CD14-positive monocyte (primary cell): Measurements from ENCODE around the gene KCTD21. TPM values are rescaled to one million over a fixed set of nuclear protein-coding genes. Genes with fewer than 3 reads are reported as not detected.

Experiments
- DNase-seq, 3 donors: peaks; one replicate each; pipeline ENCODE4 v3.0.0-alpha.2; 2011 to 2022
- H2AFZ ChIP-seq: 2 replicates; pipeline ENCODE4 v1.6.0; 2012; ENCODE audit warnings: mild to moderate bottlenecking, low read depth, low read length, inconsistent platforms; ENCODE audit not compliant: insufficient read depth, poor library complexity, severe bottlenecking
- H3K27ac ChIP-seq, 2 donors: 1 replicate in 1 of 2; 2 replicates in 1 of 2; pipeline ENCODE4 v1.5.1; 2012 to 2013; ENCODE audit warnings: low read length in 2 of 2, control low read depth in 1 of 2, inconsistent platforms in 1 of 2, low read depth in 1 of 2, mild to moderate bottlenecking in 1 of 2
- H3K27me3 ChIP-seq, 2 donors: one replicate each; pipeline versions ENCODE4 v1.6.0 to v1.6.1; 2011 to 2013; ENCODE audit warnings: low read length in 2 of 2; ENCODE audit not compliant: control insufficient read depth in 2 of 2, insufficient read depth in 2 of 2
- H3K36me3 ChIP-seq, 2 donors: replicated peaks in 1 of 2; 1 replicate in 1 of 2; 2 replicates in 1 of 2; pipeline versions ENCODE4 v1.5.1 to v1.6.1; 2012 to 2013; ENCODE audit warnings: low read length in 2 of 2, control low read depth in 1 of 2, inconsistent platforms in 1 of 2, mild to moderate bottlenecking in 1 of 2; ENCODE audit not compliant: insufficient read depth in 2 of 2, control insufficient read depth in 1 of 2
- H3K4me1 ChIP-seq, 2 donors: 1 replicate in 1 of 2; 2 replicates in 1 of 2; pipeline versions ENCODE4 v1.5.1 to v1.6.1; 2012 to 2013; ENCODE audit warnings: low read length in 2 of 2, control low read depth in 1 of 2, inconsistent platforms in 1 of 2, mild to moderate bottlenecking in 1 of 2, moderate library complexity in 1 of 2; ENCODE audit not compliant: insufficient read depth in 2 of 2, control insufficient read depth in 1 of 2
- H3K4me2 ChIP-seq: replicated peaks from 2 replicates; pipeline ENCODE3; 2012; ENCODE audit warnings: low read length, moderate library complexity, mild to moderate bottlenecking; ENCODE audit not compliant: poor library complexity, severe bottlenecking; ENCODE audit errors: extremely low read depth
- H3K4me3 ChIP-seq, 3 experiments: fragments of 200-600 bp in 1 of 3; sonication (generic) in 1 of 3; replicated peaks in 1 of 3; 1 replicate in 2 of 3; 2 replicates in 1 of 3; pipeline ENCODE4 v1.5.1; 2011 to 2013; ENCODE audit warnings: low read length in 3 of 3, mild to moderate bottlenecking in 3 of 3, control low read depth in 2 of 3, low read depth in 2 of 3, inconsistent platforms in 1 of 3, moderate library complexity in 1 of 3
- H3K79me2 ChIP-seq: 2 replicates; pipeline ENCODE4 v1.6.0; 2012; ENCODE audit warnings: mild to moderate bottlenecking, control low read depth, inconsistent platforms, low read length, moderate library complexity; ENCODE audit not compliant: insufficient read depth
- H3K9ac ChIP-seq: 2 replicates; pipeline ENCODE4 v1.6.0; 2017; ENCODE audit warnings: low read length, mild to moderate bottlenecking; ENCODE audit not compliant: insufficient read depth, poor library complexity, severe bottlenecking
- H3K9me3 ChIP-seq, 2 donors: replicated peaks in 1 of 2; 1 replicate in 1 of 2; 2 replicates in 1 of 2; pipeline versions ENCODE4 v1.5.1 to v1.6.1; 2012 to 2013; ENCODE audit warnings: low read length in 2 of 2, control low read depth in 1 of 2; ENCODE audit not compliant: control insufficient read depth in 1 of 2, insufficient read depth in 1 of 2
- H4K20me1 ChIP-seq: 2 replicates; pipeline ENCODE4 v1.6.0; 2012; ENCODE audit warnings: mild to moderate bottlenecking, low read length, control low read depth, moderate library complexity; ENCODE audit not compliant: insufficient read depth
- H3K27ac Mint-ChIP-seq, 7 donors: one replicate each; pipeline ENCODE4 v1.8.0; 2020; ENCODE audit warnings: mild to moderate bottlenecking in 7 of 7, mixed read lengths in 7 of 7, moderate library complexity in 6 of 7, inconsistent platforms in 2 of 7
- H3K27me3 Mint-ChIP-seq, 3 donors: one replicate each; pipeline ENCODE4 v1.8.0; 2021 to 2022; ENCODE audit warnings: low read depth in 3 of 3, mild to moderate bottlenecking in 3 of 3, mixed read lengths in 3 of 3, moderate library complexity in 3 of 3, inconsistent platforms in 1 of 3
- H3K36me3 Mint-ChIP-seq, 2 donors: one replicate each; pipeline ENCODE4 v1.8.0; 2020; ENCODE audit warnings: mixed read lengths in 2 of 2, inconsistent platforms in 1 of 2, mild to moderate bottlenecking in 1 of 2
- H3K4me1 Mint-ChIP-seq: one replicate; pipeline ENCODE4 v1.8.0; 2020; ENCODE audit warnings: mild to moderate bottlenecking, mixed read lengths
- H3K4me3 Mint-ChIP-seq, 2 donors: one replicate each; pipeline ENCODE4 v1.8.0; 2020; ENCODE audit warnings: mild to moderate bottlenecking in 2 of 2, mixed read lengths in 2 of 2, moderate library complexity in 1 of 2
- H3K9me3 Mint-ChIP-seq, 7 donors: one replicate each; pipeline ENCODE4 v1.8.0; 2020 to 2022; ENCODE audit warnings: mixed read lengths in 7 of 7, mild to moderate bottlenecking in 6 of 7, moderate library complexity in 6 of 7, inconsistent platforms in 2 of 7
- CTCF ChIP-seq: fragments of 200-600 bp; IDR thresholded peaks from one replicate; pipeline ENCODE4 v1.8.0; 2022; ENCODE audit warnings: antibody characterized with exemption, mild to moderate bottlenecking
- WGBS: methylation state at CpG from one replicate; pipeline ENCODE4 v1.1.5; 2013; ENCODE audit warnings: missing lambda C conversion rate; ENCODE audit not compliant: insufficient coverage; 5-methylcytosine and 5-hydroxymethylcytosine counted together
- intact Hi-C, 2 donors: fragments of 100-400 bp; cut with micrococcal nuclease; formaldehyde crosslinking; loops; one replicate each; pipeline versions ENCODE4 v1.15.0 to v1.15.1; 2023
- polyA plus RNA-seq, 3 donors: library from polyadenylated mRNA; depleted of rRNA in 1 of 3; unstranded in 2 of 3; stranded (reverse) in 1 of 3; fragments of 300-500 nt in 2 of 3; fragments of >200 nt in 1 of 3; fragmentation: Illumina TruSeq in 2 of 3; gene quantifications; 1 replicate in 2 of 3; 2 replicates in 1 of 3; pipeline ENCODE4 v1.2.3, GENCODE V29; 2012 to 2021

The KCTD21 gene
- polyA plus RNA-seq, 3 donors, result 3.2 to 9.2 (median 5.2) TPM

- no peak for DNase-seq
- Mint-ChIP-seq H3K4me3 (no peak overlapping the region), H3K27ac (peak overlapping the region in 4 of 7 donors; percentile 3 to 89 (median 56))
These were observed 29.5 kb upstream of the KCTD21 start for GRCh38 chr11:78217650-78218541.

More at GRCh38 chr11:78217650-78218541, 29.5 kb upstream of the KCTD21 start:
- no peaks in the 10 kb centered on the region for H3K9me3 Mint-ChIP-seq
- H3K36me3 Mint-ChIP-seq, result peaks cover 88 to 91% of the 10 kb centered on the region in 2 donors
- Histone ChIP-seq H3K4me1 (no peaks in the 10 kb centered on the region), H2AFZ (no peak overlapping the region), H3K9me3 (no peaks in the 10 kb centered on the region), H3K9ac (no peak overlapping the region), H3K4me3 (no peak overlapping the region), H4K20me1 (peaks cover 66% of the 10 kb centered on the region), H3K4me2 (no peak overlapping the region), H3K27me3 (no peaks in the 10 kb centered on the region), H3K79me2 (no peaks in the 10 kb centered on the region), H3K27ac (no peak overlapping the region), H3K36me3 (peaks cover 87 to 95% of the 10 kb centered on the region in 2 donors)
- TF ChIP-seq CTCF, result no peak
- H3K27me3 Mint-ChIP-seq, result peaks cover 0 to 7% (median 3%) of the 10 kb centered on the region in 3 donors
- intact Hi-C loops, result no loop called here
- H3K4me1 Mint-ChIP-seq, result no peaks in the 10 kb centered on the region
- 99% methylated on average over 13 of the region's 14 CpGs for WGBS
